IPS-11a (cell line): ENCODE results near the gene PPIB.
"Not testable (repeated sequence)": the region's sequence is repeated elsewhere in the genome, so short reads cannot be mapped to it uniquely, and the experiment has no call there.

Experiments
- H3K4me3 ChIP-seq: one replicate; pipeline ENCODE4 v1.5.1; 2013; ENCODE audit warnings: low read depth, low read length, control low read depth

Gene PPIB

GRCh38 chr15:64110950-64111678, 51.7 kb downstream of the PPIB start:
- H3K4me3 ChIP-seq, result no peak overlapping the region

- not testable (repeated sequence) for H3K4me3 ChIP-seq
These were observed 52.6 kb downstream of the PPIB start for GRCh38 chr15:64110108-64110701.

GRCh38 chr15:64107337-64107736, 55.5 kb downstream of the PPIB start:
- no peak overlapping the region for H3K4me3 ChIP-seq
